H1 (cell line): ENCODE measurements around the gene DVL2. TPM values are rescaled to one million over a fixed set of nuclear protein-coding genes. Genes with fewer than 3 reads are reported as not detected.

Experiments used
- CTCF ChIA-PET: fragments of 300-600 bp; sonication (Branson Sonifier 250); formaldehyde crosslinking; loops from one replicate; lab custom pipeline; 2021; ENCODE audit not compliant: partially characterized antibody; lab: Charles Lee
- POLR2A ChIA-PET: fragments of 300-600 bp; sonication (Branson Sonifier 250); formaldehyde crosslinking; loops from one replicate; lab custom pipeline; 2021; ENCODE audit warnings: inconsistent platforms; ENCODE audit not compliant: partially characterized antibody; lab: Charles Lee
- DNase-seq, 2 experiments: peaks; one replicate each; pipeline versions ENCODE4 v3.0.0 to v3.0.0-alpha.2; 2010 to 2022; ENCODE audit warnings: low spot score in 2 of 2, low read depth in 1 of 2, mixed read lengths in 1 of 2
- FAIRE-seq: peaks from 2 replicates; lab custom pipeline; 2011; peaks lifted over from hg19 to GRCh38; lab: Jason Lieb, UNC
- H2AFZ ChIP-seq: 2 replicates; pipeline ENCODE4 v1.8.1; 2012; ENCODE audit warnings: low read length, inconsistent platforms
- H2AK5ac ChIP-seq: 2 replicates; pipeline ENCODE4 v1.6.1; 2013; ENCODE audit warnings: low read depth, low read length
- H2BK120ac ChIP-seq: replicated peaks from 2 replicates; pipeline ENCODE3; 2013; ENCODE audit warnings: low read depth, low read length, inconsistent platforms
- H2BK12ac ChIP-seq: 2 replicates; pipeline ENCODE4 v1.6.1; 2013; ENCODE audit warnings: low read depth, low read length
- H2BK15ac ChIP-seq: 2 replicates; pipeline ENCODE4 v1.6.1; 2013; ENCODE audit warnings: low read length
- H2BK20ac ChIP-seq: 2 replicates; pipeline ENCODE4 v1.6.1; 2013; ENCODE audit warnings: low read length
- H2BK5ac ChIP-seq: 2 replicates; pipeline ENCODE4 v1.6.1; 2013; ENCODE audit warnings: low read depth, low read length
- H3K14ac ChIP-seq: 2 replicates; pipeline ENCODE4 v1.6.1; 2013; ENCODE audit warnings: inconsistent platforms; ENCODE audit not compliant: insufficient read length
- H3K18ac ChIP-seq: 2 replicates; pipeline ENCODE4 v1.6.1; 2013; ENCODE audit warnings: low read length; ENCODE audit errors: extremely low read depth
- H3K23ac ChIP-seq: 2 replicates; pipeline ENCODE4 v1.6.1; 2013; ENCODE audit warnings: inconsistent platforms; ENCODE audit not compliant: insufficient read length
- H3K23me2 ChIP-seq: 2 replicates; pipeline ENCODE4 v1.6.1; 2013; ENCODE audit warnings: low read depth, low read length
- H3K27ac ChIP-seq: 2 replicates; pipeline ENCODE4 v1.6.1; 2011; ENCODE audit warnings: low read depth, low read length, inconsistent platforms
- H3K27me3 ChIP-seq, 4 experiments: replicated peaks in 1 of 4; 1 replicate in 1 of 4; 2 replicates in 3 of 4; pipeline versions ENCODE4 v1.6.1 to v1.8.1; 2011 to 2013; ENCODE audit warnings: low read length in 3 of 4, mild to moderate bottlenecking in 3 of 4, inconsistent platforms in 2 of 4, mixed read lengths in 2 of 4, moderate library complexity in 1 of 4; ENCODE audit not compliant: control insufficient read depth in 3 of 4, insufficient read depth in 3 of 4; ENCODE audit errors: extremely low read depth in 1 of 4
- H3K36me3 ChIP-seq, 4 experiments: 2 replicates each; pipeline versions ENCODE4 v1.6.1 to v1.8.1; 2011 to 2013; ENCODE audit warnings: mild to moderate bottlenecking in 4 of 4, low read length in 3 of 4, moderate library complexity in 2 of 4, control low read depth in 1 of 4, inconsistent platforms in 1 of 4; ENCODE audit not compliant: insufficient read depth in 4 of 4, control insufficient read depth in 2 of 4
- H3K4ac ChIP-seq: replicated peaks from 2 replicates; pipeline ENCODE3; 2013; ENCODE audit warnings: low read length, low read depth, mixed read lengths, inconsistent platforms; ENCODE audit not compliant: insufficient read length
- H3K4me1 ChIP-seq, 4 experiments: replicated peaks in 1 of 4; 1 replicate in 1 of 4; 2 replicates in 3 of 4; pipeline versions ENCODE4 v1.6.1 to v1.8.1; 2011 to 2013; ENCODE audit warnings: low read length in 3 of 4, inconsistent platforms in 2 of 4, mixed read lengths in 1 of 4; ENCODE audit not compliant: insufficient read depth in 4 of 4, control insufficient read depth in 3 of 4
- H3K4me2 ChIP-seq, 2 experiments: 2 replicates each; pipeline versions ENCODE4 v1.6.1 to v1.8.1; 2011 to 2013; ENCODE audit warnings: low read depth in 2 of 2, low read length in 2 of 2, control low read depth in 1 of 2, inconsistent platforms in 1 of 2, mild to moderate bottlenecking in 1 of 2; ENCODE audit not compliant: insufficient read depth in 1 of 2
- H3K4me3 ChIP-seq, 4 experiments: fragments of 200-600, 300-600 bp in 1 of 4; sonication (generic), shearing (Covaris generic), sonication (Bioruptor Twin) in 1 of 4; 2 replicates each; pipeline versions ENCODE4 v1.5.1 to v1.8.1; 2011 to 2016; ENCODE audit warnings: low read length in 4 of 4, low read depth in 3 of 4, control low read depth in 2 of 4, inconsistent platforms in 2 of 4, mild to moderate bottlenecking in 2 of 4, mixed read lengths in 1 of 4, moderate library complexity in 1 of 4; ENCODE audit not compliant: insufficient read depth in 2 of 4; ENCODE audit errors: extremely low read depth in 1 of 4
- H3K56ac ChIP-seq: replicated peaks from 2 replicates; pipeline ENCODE3; 2013; ENCODE audit warnings: low read depth, mild to moderate bottlenecking, mixed read lengths, low read length, inconsistent platforms; ENCODE audit not compliant: insufficient read length
- H3K79me1 ChIP-seq: 2 replicates; pipeline ENCODE4 v1.6.1; 2013; ENCODE audit warnings: low read depth, low read length, control low read depth
- H3K79me2 ChIP-seq, 2 experiments: 2 replicates each; pipeline versions ENCODE4 v1.6.1 to v1.8.1; 2012 to 2013; ENCODE audit warnings: low read length in 2 of 2, mild to moderate bottlenecking in 2 of 2, inconsistent platforms in 1 of 2; ENCODE audit not compliant: insufficient read depth in 2 of 2, control insufficient read depth in 1 of 2
- H3K9ac ChIP-seq, 4 experiments: replicated peaks in 1 of 4; 1 replicate in 1 of 4; 2 replicates in 3 of 4; pipeline versions ENCODE4 v1.6.1 to v1.8.1; 2011 to 2013; ENCODE audit warnings: low read depth in 3 of 4, low read length in 3 of 4, control low read depth in 2 of 4, mild to moderate bottlenecking in 2 of 4, moderate library complexity in 2 of 4, inconsistent platforms in 1 of 4; ENCODE audit errors: extremely low read depth in 1 of 4
- H3K9me3 ChIP-seq, 2 experiments: 2 replicates each; pipeline versions ENCODE4 v1.6.1 to v1.8.1; 2012 to 2013; ENCODE audit warnings: mild to moderate bottlenecking in 2 of 2, moderate library complexity in 2 of 2, control low read depth in 1 of 2, inconsistent platforms in 1 of 2, low read depth in 1 of 2, low read length in 1 of 2, mixed read lengths in 1 of 2; ENCODE audit not compliant: insufficient read depth in 2 of 2
- H4K20me1 ChIP-seq, 2 experiments: replicated peaks in 1 of 2; 2 replicates each; pipeline versions ENCODE3 to v1.8.1; 2011 to 2013; ENCODE audit warnings: inconsistent platforms in 2 of 2, low read length in 2 of 2, mild to moderate bottlenecking in 1 of 2; ENCODE audit not compliant: insufficient read depth in 2 of 2, control insufficient read depth in 1 of 2
- H4K5ac ChIP-seq: 2 replicates; pipeline ENCODE4 v1.6.1; 2013; ENCODE audit warnings: low read length, low read depth, mixed read lengths, inconsistent platforms; ENCODE audit not compliant: insufficient read length
- H4K8ac ChIP-seq: 2 replicates; pipeline ENCODE4 v1.8.0; 2013; ENCODE audit warnings: mild to moderate bottlenecking, moderate library complexity, low read length, inconsistent platforms; ENCODE audit not compliant: insufficient read depth; ENCODE audit errors: extremely low read depth
- H4K91ac ChIP-seq: replicated peaks from 2 replicates; pipeline ENCODE3; 2013; ENCODE audit warnings: low read length, mixed read lengths, inconsistent platforms; ENCODE audit not compliant: insufficient read length
- ASH2L ChIP-seq: fragments of 200-600, 300-600 bp; sonication (generic); IDR thresholded peaks from one replicate; pipeline ENCODE4 v1.7.1; 2017; ENCODE audit warnings: low read length
- ATF2 ChIP-seq: IDR thresholded peaks from 2 replicates; pipeline ENCODE4 v1.6.1; 2012; ENCODE audit warnings: low read length, inconsistent platforms
- CHD2 ChIP-seq: IDR thresholded peaks from 2 replicates; pipeline ENCODE4 v1.6.1; 2012; ENCODE audit warnings: low read length, improper control_type of control experiment
- POU5F1 ChIP-seq: IDR thresholded peaks from 2 replicates; pipeline ENCODE4 v1.6.1; 2011; ENCODE audit warnings: low read depth, mild to moderate bottlenecking, low read length, moderate library complexity
- RXRA ChIP-seq: IDR thresholded peaks from 2 replicates; pipeline ENCODE4 v1.6.1; 2011; ENCODE audit warnings: low read depth, mild to moderate bottlenecking, low read length, moderate library complexity; ENCODE audit not compliant: insufficient read depth
- SAP30 ChIP-seq: fragments of 300-600 bp; sonication (generic); IDR thresholded peaks from 2 replicates; pipeline ENCODE4 v1.7.1; 2012; ENCODE audit warnings: low read length, moderate library complexity, mild to moderate bottlenecking, inconsistent platforms; ENCODE audit not compliant: insufficient read depth, insufficient replicate concordance
- SIN3A ChIP-seq, 2 experiments: IDR thresholded peaks in 1 of 2; conservative IDR thresholded peaks in 1 of 2; 2 replicates each; pipeline ENCODE4 v1.6.1; 2011 to 2012; ENCODE audit warnings: low read length in 2 of 2, improper control_type of control experiment in 1 of 2, low read depth in 1 of 2, mild to moderate bottlenecking in 1 of 2
- TEAD4 ChIP-seq: IDR thresholded peaks from 2 replicates; pipeline ENCODE4 v1.6.1; 2012; ENCODE audit warnings: low read depth, low read length, inconsistent platforms, mixed read lengths
- YY1 ChIP-seq: IDR thresholded peaks from 2 replicates; pipeline ENCODE4 v1.6.1; 2011; ENCODE audit warnings: low read depth, mild to moderate bottlenecking, low read length
- WGBS, 2 experiments: shearing (Covaris generic) in 1 of 2; methylation state at CpG; one replicate each; pipeline versions ENCODE4 v1.1.6 to v1.1.7; 2013 to 2015; ENCODE audit warnings: low lambda C conversion rate in 2 of 2, mixed read lengths in 2 of 2, inconsistent platforms in 1 of 2, low coverage in 1 of 2, missing lambda C conversion rate in 1 of 2; ENCODE audit not compliant: insufficient replicate concordance in 2 of 2, insufficient coverage in 1 of 2, insufficient read length in 1 of 2; ENCODE audit errors: extremely low coverage in 1 of 2, missing lambda C conversion rate in 1 of 2; 5-methylcytosine and 5-hydroxymethylcytosine counted together
- polyA plus RNA-seq, 7 experiments: library from polyadenylated mRNA; depleted of rRNA in 3 of 7; stranded (reverse) in 5 of 7; unstranded in 2 of 7; fragments of >200 nt in 5 of 7; fragments of 200-250 nt in 2 of 7; gene quantifications; 1 replicate in 5 of 7; 2 replicates in 1 of 7; 4 replicates in 1 of 7; pipeline versions ENCODE4 v1.2.1 to v1.2.3, GENCODE V29; 2011 to 2013; ENCODE audit warnings: missing spikeins in 2 of 7, mixed read lengths in 2 of 7
- total RNA-seq: library from RNA; stranded (reverse); fragmentation: NEBNext Ultra II Directional; extraction: Animal tissue kit (Norgen Biotek cat#: 25700); gene quantifications from 2 replicates; pipeline ENCODE4 v1.2.1, GENCODE V29; 2021
- TF ChIP-seq, protein P1 (sequence below): IDR thresholded peaks from 2 replicates; pipeline ENCODE4 v1.6.1; 2012; ENCODE audit warnings: inconsistent platforms

DVL2 gene
- total and polyA plus RNA-seq, 2 of the 8 experiments (the other 6 are each of a cell fraction or from before 2014, with no cell fraction given) = 19.0 to 59.6 TPM

GRCh38 chr17:7213895-7214299, 20.4 kb downstream of the DVL2 start:
- H4K20me1 ChIP-seq = no peaks in the 10 kb centered on the region
- no peak overlapping the region for H2AFZ ChIP-seq
- H3K36me3 ChIP-seq = no peaks in the 10 kb centered on the region
- FAIRE-seq (peak; percentile 99), DNase-seq (peak; percentile 92 to 95)
- H4K5ac ChIP-seq = no peak overlapping the region
- peaks cover 26% of the 10 kb centered on the region; the same call in 1 of the 2 replicates for H3K23me2 ChIP-seq
- H3K4me2 ChIP-seq = peak overlapping the region; percentile 69 to 87
- H3K79me2 ChIP-seq = peaks cover 0 to 49% of the 10 kb centered on the region in 2 experiments; a peak in 2 of 4 replicates
- no peak overlapping the region for H2BK120ac ChIP-seq
- H3K23ac ChIP-seq = no peak overlapping the region
- H3K27me3 ChIP-seq = no peaks in the 10 kb centered on the region
- WGBS, 2 experiments = 1% methylated on average over 15 of the region's 15 CpGs; no CpG with 5 or more reads in 1 of the 2 experiments
- H3K56ac ChIP-seq = no peak overlapping the region
- no peaks in the 10 kb centered on the region for H3K9me3 ChIP-seq
- no peak overlapping the region for H2AK5ac ChIP-seq
- H3K9ac ChIP-seq = peak overlapping the region in 2 of 4 experiments; percentile 66 to 71; a peak in 4 of 7 replicates
- peak overlapping the region; percentile 52; the same call in 1 of the 2 replicates for H2BK5ac ChIP-seq
- peaks cover 9 to 50% (median 29%) of the 10 kb centered on the region in 4 experiments for H3K4me1 ChIP-seq
- H3K18ac ChIP-seq = no peak overlapping the region; the same call in 1 of the 2 replicates
- no peak overlapping the region for H2BK20ac ChIP-seq
- H3K4ac ChIP-seq = no peak overlapping the region
- H3K4me3 ChIP-seq = peak overlapping the region; percentile 26 to 68 (median 46); a peak in 6 of 8 replicates
- no peak overlapping the region for H4K8ac ChIP-seq
- H3K27ac ChIP-seq = peak overlapping the region; percentile 86
- no peak overlapping the region for H4K91ac ChIP-seq
- peaks cover 6% of the 10 kb centered on the region; the same call in 1 of the 2 replicates for H3K79me1 ChIP-seq
- H2BK15ac ChIP-seq = no peak overlapping the region
- CTCF ChIA-PET = interaction anchor here (0.6 to 2.1 kb wide), 13 partner anchors 11 to 172 kb away, joined by 3 to 16 read pairs (median 3); partner anchors contain the start of genes DVL2, GABARAP, PHF23 and SLC16A11
- 0 out of 2 replicates have a peak overlapping the region, but pooled peaks have one; percentile 50 for H2BK12ac ChIP-seq
- H3K14ac ChIP-seq = no peak overlapping the region
- POLR2A ChIA-PET = interaction anchor here (0.7 to 3.7 kb wide), 21 partner anchors 8 to 190 kb away, joined by 3 to 22 read pairs (median 4); partner anchors contain the start of genes CLDN7, CTDNEP1, DVL2 and ELP5
- TF ChIP-seq SIN3A (conservative IDR thresholded peaks at IDR 0.05 in 1 of 2, IDR thresholded peaks at IDR 0.05 in 1 of 2; ENCODE audit: low read depth in 1 of 2, low read length in 2 of 2) (peak; percentile 67 to 96; a peak in 2 of 4 replicates), ATF2 (peak; percentile 86; the same call in 1 of the 2 replicates), SAP30 (peak; percentile 39), YY1 (peak; percentile 91), TEAD4 (no peak), CHD2 (peak; percentile 78), POU5F1 (no peak), RXRA (no peak), ASH2L (peak; percentile 25)
- TF ChIP-seq, protein P1, sequence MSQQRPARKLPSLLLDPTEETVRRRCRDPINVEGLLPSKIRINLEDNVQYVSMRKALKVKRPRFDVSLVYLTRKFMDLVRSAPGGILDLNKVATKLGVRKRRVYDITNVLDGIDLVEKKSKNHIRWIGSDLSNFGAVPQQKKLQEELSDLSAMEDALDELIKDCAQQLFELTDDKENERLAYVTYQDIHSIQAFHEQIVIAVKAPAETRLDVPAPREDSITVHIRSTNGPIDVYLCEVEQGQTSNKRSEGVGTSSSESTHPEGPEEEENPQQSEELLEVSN = peak; percentile 88
